ENCODE data around the gene DSCAM. TPM values are rescaled to one million over a fixed set of nuclear protein-coding genes. Genes with fewer than 3 reads are reported as not detected.

Gene DSCAM
- total and polyA plus RNA-seq, 2 experiments from 2014 or later, result not detected

DNA sequence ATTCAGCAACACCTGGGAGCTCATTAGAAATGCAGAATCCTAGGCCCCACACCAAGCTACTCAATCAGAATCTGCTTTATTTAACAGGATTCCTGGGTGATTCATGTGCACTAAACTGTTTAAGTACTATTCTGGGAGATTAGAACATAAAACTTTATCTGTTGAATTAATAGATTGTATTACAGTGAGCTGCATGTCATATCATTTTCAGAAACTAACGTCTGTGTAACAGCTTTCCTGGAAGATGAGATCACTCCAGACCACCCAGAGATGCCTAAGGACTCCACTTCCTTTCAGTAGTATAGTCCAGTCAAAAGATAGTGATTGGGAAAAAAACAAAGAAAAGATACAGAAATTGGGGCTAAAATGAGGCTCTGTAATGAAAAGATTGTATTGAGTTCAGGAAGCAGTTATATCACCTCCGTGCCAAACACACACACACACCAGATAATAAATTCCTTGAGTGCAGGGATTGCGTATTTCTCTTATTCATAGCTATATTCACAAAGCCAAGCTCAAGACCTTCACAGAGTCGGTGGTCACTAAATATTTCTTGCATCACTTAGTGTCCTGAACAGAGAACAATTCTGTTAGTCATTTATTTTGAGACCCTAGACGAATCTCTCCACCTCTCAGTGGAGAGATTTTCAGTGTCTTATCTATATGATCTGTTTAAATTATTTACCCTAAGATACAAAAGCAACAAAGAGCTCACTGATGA lies 178.2 kb downstream of the DSCAM start:
- Histone ChIP-seq H3K9me2 (ENCODE audit: insufficient read depth) (no peaks in the 10 kb centered on the region), H3K79me2 (ENCODE audit: insufficient read depth) (no peaks in the 10 kb centered on the region), H3K4me3 (no peak overlapping the region), H3K4me1 (ENCODE audit: insufficient read depth) (no peaks in the 10 kb centered on the region), H3K9ac (no peak overlapping the region), H4K20me1 (ENCODE audit: insufficient read depth) (no peaks in the 10 kb centered on the region), H3K36me3 (ENCODE audit: low read depth) (no peaks in the 10 kb centered on the region), H3K4me2 (ENCODE audit: unreplicated experiment) (no peak overlapping the region), H3F3A (ENCODE audit: insufficient read depth) (no peaks in the 10 kb centered on the region), H3K27ac (no peak overlapping the region), H3K27me3 (replicated peaks; ENCODE audit: insufficient read depth) (no peaks in the 10 kb centered on the region), H3K9me3 (ENCODE audit: low read depth) (no peaks in the 10 kb centered on the region), H2AFZ (no peak overlapping the region)
- no peak for DNase-seq
- 8 to 10% methylated on average over 5 of the region's 5 CpGs for WGBS, 2 experiments (ENCODE audit: low coverage in 1 of 2, low lambda C conversion rate in 2 of 2, missing lambda C conversion rate in 2 of 2)
- no peak for TF ChIP-seq EZH2phosphoT487 (IDR thresholded peaks at IDR 0.05; ENCODE audit: insufficient read depth, low read depth)
- no peak for TF ChIP-seq EZH2 (IDR thresholded peaks at IDR 0.05; ENCODE audit: insufficient read depth, poor library complexity, severe bottlenecking)
- in situ Hi-C loops (cut with MboI), result no loop called here

DNA sequence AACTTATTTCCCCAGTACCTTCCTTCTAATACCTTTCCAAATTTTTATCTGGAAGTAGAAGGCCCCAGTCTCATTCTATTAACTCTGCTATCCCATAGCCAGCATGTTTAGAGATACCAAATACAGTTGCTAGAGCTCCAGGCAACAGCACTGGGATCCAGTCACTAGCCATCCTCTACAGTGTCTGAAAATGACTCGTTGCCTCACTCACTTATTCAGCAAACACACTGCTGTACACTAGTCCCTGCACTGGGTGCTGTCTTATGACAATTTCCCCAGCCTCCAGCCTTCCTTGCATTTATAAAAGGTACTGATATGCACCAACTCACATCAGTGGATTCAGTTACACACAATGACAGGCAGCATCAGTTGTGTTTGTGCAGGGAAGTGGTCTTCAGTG lies 179.0 kb downstream of the DSCAM start:
- Histone ChIP-seq H3K9me3 (ENCODE audit: low read depth) (no peaks in the 10 kb centered on the region), H2AFZ (no peak overlapping the region), H3K79me2 (ENCODE audit: insufficient read depth) (no peaks in the 10 kb centered on the region), H3K4me2 (ENCODE audit: unreplicated experiment) (no peak overlapping the region), H3K4me3 (no peak overlapping the region), H3K4me1 (ENCODE audit: insufficient read depth) (no peaks in the 10 kb centered on the region), H3K27me3 (replicated peaks; ENCODE audit: insufficient read depth) (no peaks in the 10 kb centered on the region), H4K20me1 (ENCODE audit: insufficient read depth) (no peaks in the 10 kb centered on the region), H3K27ac (no peak overlapping the region), H3K9ac (no peak overlapping the region), H3F3A (ENCODE audit: insufficient read depth) (no peaks in the 10 kb centered on the region), H3K36me3 (ENCODE audit: low read depth) (no peaks in the 10 kb centered on the region), H3K9me2 (ENCODE audit: insufficient read depth) (no peaks in the 10 kb centered on the region)
- no peak for DNase-seq
- in situ Hi-C loops (cut with MboI), result no loop called here
- WGBS, 2 experiments (ENCODE audit: low coverage in 1 of 2, low lambda C conversion rate in 2 of 2, missing lambda C conversion rate in 2 of 2), result 0% methylated on average over 1 of the region's 1 CpG
- TF ChIP-seq EZH2 (IDR thresholded peaks at IDR 0.05; ENCODE audit: insufficient read depth, poor library complexity, severe bottlenecking) (no peak), EZH2phosphoT487 (IDR thresholded peaks at IDR 0.05; ENCODE audit: insufficient read depth, low read depth) (no peak)

DNA sequence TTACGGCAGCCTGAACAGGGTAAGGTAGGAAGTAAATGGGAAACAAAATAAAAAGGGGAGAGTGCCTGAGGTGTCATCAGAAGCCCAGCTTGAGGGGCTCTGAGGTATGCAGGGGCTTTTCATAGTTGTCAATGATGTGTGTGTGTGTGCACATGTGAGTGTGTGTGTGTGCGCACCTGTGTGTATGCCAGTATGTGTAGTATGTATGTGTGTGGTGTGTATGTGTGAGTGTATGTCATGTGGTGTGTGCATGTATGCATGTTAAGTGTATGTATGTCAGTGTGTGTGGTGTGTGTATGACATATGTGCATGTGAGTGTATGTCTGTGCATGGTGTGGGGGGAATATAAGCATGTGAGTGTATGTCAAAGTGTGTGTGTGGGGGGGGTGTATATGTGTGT lies 184.1 kb downstream of the DSCAM start:
- H3K27me3 ChIP-seq (replicated peaks; ENCODE audit: insufficient read depth), result no peaks in the 10 kb centered on the region
- WGBS, 2 experiments (ENCODE audit: low coverage in 1 of 2, low lambda C conversion rate in 2 of 2, missing lambda C conversion rate in 2 of 2), result 81 to 89% methylated on average over 2 of the region's 2 CpGs
- in situ Hi-C loops (cut with MboI), result no loop called here
- no peak overlapping the region for H2AFZ ChIP-seq
- no peaks in the 10 kb centered on the region for H3K9me2 ChIP-seq (ENCODE audit: insufficient read depth)
- H3K4me1 ChIP-seq (ENCODE audit: insufficient read depth), result no peaks in the 10 kb centered on the region
- DNase-seq, result no peak
- no peak overlapping the region for H3K27ac ChIP-seq
- H3K4me2 ChIP-seq (ENCODE audit: unreplicated experiment), result no peak overlapping the region
- no peaks in the 10 kb centered on the region for H3K36me3 ChIP-seq (ENCODE audit: low read depth)
- TF ChIP-seq EZH2phosphoT487 (IDR thresholded peaks at IDR 0.05; ENCODE audit: insufficient read depth, low read depth) (no peak), EZH2 (IDR thresholded peaks at IDR 0.05; ENCODE audit: insufficient read depth, poor library complexity, severe bottlenecking) (no peak)
- no peaks in the 10 kb centered on the region for H3K9me3 ChIP-seq (ENCODE audit: low read depth)
- H3K79me2 ChIP-seq (ENCODE audit: insufficient read depth), result no peaks in the 10 kb centered on the region
- no peaks in the 10 kb centered on the region for H4K20me1 ChIP-seq (ENCODE audit: insufficient read depth)
- no peak overlapping the region for H3K4me3 ChIP-seq
- H3F3A ChIP-seq (ENCODE audit: insufficient read depth), result no peaks in the 10 kb centered on the region
- no peak overlapping the region for H3K9ac ChIP-seq

DNA sequence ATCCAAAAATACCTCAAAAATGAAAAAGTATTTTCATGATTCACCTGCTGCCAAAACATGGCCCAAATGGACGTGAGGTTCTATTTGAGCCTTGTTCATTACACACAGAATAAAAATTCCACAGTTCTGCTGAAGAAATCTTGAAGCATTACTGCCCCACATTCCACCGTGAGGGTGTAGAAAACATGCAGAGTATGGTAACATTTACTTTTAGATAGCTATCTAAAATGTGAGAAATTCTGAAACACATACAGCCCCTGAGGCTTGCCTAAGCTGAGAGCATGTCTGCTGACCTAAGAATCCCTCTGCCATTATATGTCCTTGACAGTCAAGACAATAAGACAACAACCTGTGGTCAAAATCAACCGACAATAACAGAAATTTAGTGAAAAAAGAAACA lies 186.5 kb downstream of the DSCAM start:
- no peaks in the 10 kb centered on the region for H3F3A ChIP-seq (ENCODE audit: insufficient read depth)
- H3K9me2 ChIP-seq (ENCODE audit: insufficient read depth), result no peaks in the 10 kb centered on the region
- no peaks in the 10 kb centered on the region for H3K36me3 ChIP-seq (ENCODE audit: low read depth)
- H3K27ac ChIP-seq, result no peak overlapping the region
- no peak overlapping the region for H3K4me2 ChIP-seq (ENCODE audit: unreplicated experiment)
- TF ChIP-seq EZH2 (IDR thresholded peaks at IDR 0.05; ENCODE audit: insufficient read depth, poor library complexity, severe bottlenecking), result no peak
- TF ChIP-seq EZH2phosphoT487 (IDR thresholded peaks at IDR 0.05; ENCODE audit: insufficient read depth, low read depth), result no peak
- H3K4me1 ChIP-seq (ENCODE audit: insufficient read depth), result no peaks in the 10 kb centered on the region
- H4K20me1 ChIP-seq (ENCODE audit: insufficient read depth), result no peaks in the 10 kb centered on the region
- in situ Hi-C loops (cut with MboI), result no loop called here
- WGBS, 2 experiments (ENCODE audit: low coverage in 1 of 2, low lambda C conversion rate in 2 of 2, missing lambda C conversion rate in 2 of 2), result 8 to 12% methylated on average over 3 of the region's 3 CpGs
- H3K27me3 ChIP-seq (replicated peaks; ENCODE audit: insufficient read depth), result no peaks in the 10 kb centered on the region
- no peak for DNase-seq
- H2AFZ ChIP-seq, result no peak overlapping the region
- H3K9me3 ChIP-seq (ENCODE audit: low read depth), result no peaks in the 10 kb centered on the region
- H3K79me2 ChIP-seq (ENCODE audit: insufficient read depth), result no peaks in the 10 kb centered on the region
- no peak overlapping the region for H3K9ac ChIP-seq
- H3K4me3 ChIP-seq, result no peak overlapping the region
